ENCODE data around the gene KRT79. TPM values are rescaled to one million over a fixed set of nuclear protein-coding genes. Genes with fewer than 3 reads are reported as not detected.
A peak's percentile ranks its signal among the peaks of the same experiment; 100 is the strongest.

KRT79 gene
- total and polyA plus RNA-seq, 9 of the 15 experiments (the other 6 are each of a cell fraction or from before 2014, with no cell fraction given) = 0.03 to 2.3 (median 0.23) TPM; not detected in 2

- TF ChIP-seq, protein P1, sequence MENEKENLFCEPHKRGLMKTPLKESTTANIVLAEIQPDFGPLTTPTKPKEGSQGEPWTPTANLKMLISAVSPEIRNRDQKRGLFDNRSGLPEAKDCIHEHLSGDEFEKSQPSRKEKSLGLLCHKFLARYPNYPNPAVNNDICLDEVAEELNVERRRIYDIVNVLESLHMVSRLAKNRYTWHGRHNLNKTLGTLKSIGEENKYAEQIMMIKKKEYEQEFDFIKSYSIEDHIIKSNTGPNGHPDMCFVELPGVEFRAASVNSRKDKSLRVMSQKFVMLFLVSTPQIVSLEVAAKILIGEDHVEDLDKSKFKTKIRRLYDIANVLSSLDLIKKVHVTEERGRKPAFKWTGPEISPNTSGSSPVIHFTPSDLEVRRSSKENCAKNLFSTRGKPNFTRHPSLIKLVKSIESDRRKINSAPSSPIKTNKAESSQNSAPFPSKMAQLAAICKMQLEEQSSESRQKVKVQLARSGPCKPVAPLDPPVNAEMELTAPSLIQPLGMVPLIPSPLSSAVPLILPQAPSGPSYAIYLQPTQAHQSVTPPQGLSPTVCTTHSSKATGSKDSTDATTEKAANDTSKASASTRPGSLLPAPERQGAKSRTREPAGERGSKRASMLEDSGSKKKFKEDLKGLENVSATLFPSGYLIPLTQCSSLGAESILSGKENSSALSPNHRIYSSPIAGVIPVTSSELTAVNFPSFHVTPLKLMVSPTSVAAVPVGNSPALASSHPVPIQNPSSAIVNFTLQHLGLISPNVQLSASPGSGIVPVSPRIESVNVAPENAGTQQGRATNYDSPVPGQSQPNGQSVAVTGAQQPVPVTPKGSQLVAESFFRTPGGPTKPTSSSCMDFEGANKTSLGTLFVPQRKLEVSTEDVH (IDR thresholded peaks at IDR 0.05; ENCODE audit: low read depth, partially characterized antibody) = no peak
- TF ChIP-seq ZNF830 (CRISPR knock-in tag; IDR thresholded peaks at IDR 0.05) (no peak), NR4A1 (CRISPR knock-in tag; IDR thresholded peaks at IDR 0.05) (0 out of 2 replicates have a peak, but pooled peaks have one; percentile 35), NR4A1 (tag; IDR thresholded peaks at IDR 0.05) (no peak), DIDO1 (tag; IDR thresholded peaks at IDR 0.05; ENCODE audit: low read depth) (no peak), CBX3 (IDR thresholded peaks at IDR 0.05; ENCODE audit: borderline replicate concordance in 1 of 2, low read length in 2 of 2) (peak in 1 of 2 experiments; percentile 45; a peak in 1 of 3 replicates), BCL6 (CRISPR knock-in tag; IDR thresholded peaks at IDR 0.05) (no peak), CEBPG (CRISPR knock-in tag; IDR thresholded peaks at IDR 0.05) (no peak), CEBPG (tag; conservative IDR thresholded peaks at IDR 0.05 in 1 of 2, IDR thresholded peaks at IDR 0.05 in 1 of 2) (no peak), MGA (IDR thresholded peaks at IDR 0.05) (no peak)
- TF ChIP-seq, protein P2, sequence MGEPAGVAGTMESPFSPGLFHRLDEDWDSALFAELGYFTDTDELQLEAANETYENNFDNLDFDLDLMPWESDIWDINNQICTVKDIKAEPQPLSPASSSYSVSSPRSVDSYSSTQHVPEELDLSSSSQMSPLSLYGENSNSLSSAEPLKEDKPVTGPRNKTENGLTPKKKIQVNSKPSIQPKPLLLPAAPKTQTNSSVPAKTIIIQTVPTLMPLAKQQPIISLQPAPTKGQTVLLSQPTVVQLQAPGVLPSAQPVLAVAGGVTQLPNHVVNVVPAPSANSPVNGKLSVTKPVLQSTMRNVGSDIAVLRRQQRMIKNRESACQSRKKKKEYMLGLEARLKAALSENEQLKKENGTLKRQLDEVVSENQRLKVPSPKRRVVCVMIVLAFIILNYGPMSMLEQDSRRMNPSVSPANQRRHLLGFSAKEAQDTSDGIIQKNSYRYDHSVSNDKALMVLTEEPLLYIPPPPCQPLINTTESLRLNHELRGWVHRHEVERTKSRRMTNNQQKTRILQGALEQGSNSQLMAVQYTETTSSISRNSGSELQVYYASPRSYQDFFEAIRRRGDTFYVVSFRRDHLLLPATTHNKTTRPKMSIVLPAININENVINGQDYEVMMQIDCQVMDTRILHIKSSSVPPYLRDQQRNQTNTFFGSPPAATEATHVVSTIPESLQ (CRISPR knock-in tag; IDR thresholded peaks at IDR 0.05) = no peak
These were observed 39.9 kb upstream of the KRT79 start (continued) for GRCh38 chr12:52873832-52874572.

Data from K562 (cell line).